HG03280 (cell line): ENCODE measurements around the gene C16orf74.

ENCODE experiments used
- ATAC-seq: cut with Tn5 transposase; IDR thresholded peaks from one replicate; pipeline ENCODE4 v1.9.1; 2021; ENCODE audit warnings: mild to moderate bottlenecking, moderate library complexity; ENCODE audit not compliant: unreplicated experiment

The C16orf74 gene

GRCh38 chr16:85720302-85720637 is 30.6 kb downstream of the C16orf74 start:
- no peak for ATAC-seq

- ATAC-seq = no peak
These were observed 31.1 kb downstream of the C16orf74 start for GRCh38 chr16:85719605-85720301.

- ATAC-seq = no peak
These were observed 32.2 kb downstream of the C16orf74 start for GRCh38 chr16:85718682-85719081.

GRCh38 chr16:85718153-85718477 is 32.8 kb downstream of the C16orf74 start:
- ATAC-seq = no peak

- no peak for ATAC-seq
These were observed 33.3 kb downstream of the C16orf74 start for GRCh38 chr16:85717393-85718152.

- no peak for ATAC-seq
These were observed 34.2 kb downstream of the C16orf74 start for GRCh38 chr16:85716680-85717038.

- ATAC-seq = no peak
These were observed 34.7 kb downstream of the C16orf74 start for GRCh38 chr16:85716022-85716679.

- no peak for ATAC-seq
These were observed 35.5 kb downstream of the C16orf74 start for GRCh38 chr16:85715169-85716021.

GRCh38 chr16:85712801-85713200 is 38.1 kb downstream of the C16orf74 start:
- ATAC-seq = no peak

GRCh38 chr16:85711982-85712587 is 38.8 kb downstream of the C16orf74 start:
- no peak for ATAC-seq

- ATAC-seq = no peak
These were observed 40.2 kb downstream of the C16orf74 start for GRCh38 chr16:85710732-85711131.

- ATAC-seq = no peak
These were observed 40.9 kb downstream of the C16orf74 start for GRCh38 chr16:85709766-85710585.

- no peak for ATAC-seq
These were observed 42.6 kb downstream of the C16orf74 start for GRCh38 chr16:85708338-85708737.

- ATAC-seq = no peak
These were observed 43.3 kb downstream of the C16orf74 start for GRCh38 chr16:85707528-85708095.

- ATAC-seq = no peak
These were observed 44.4 kb downstream of the C16orf74 start for GRCh38 chr16:85706449-85707034.

GRCh38 chr16:85704900-85705846 is 45.7 kb downstream of the C16orf74 start:
- ATAC-seq = no peak

GRCh38 chr16:85704011-85704410 is 46.9 kb downstream of the C16orf74 start:
- ATAC-seq = no peak

- ATAC-seq = no peak
These were observed 51.3 kb downstream of the C16orf74 start for GRCh38 chr16:85699628-85700027.
